Body of pancreas (tissue), 4 donors: ENCODE data around the gene AQP12B. TPM values are rescaled to one million over a fixed set of nuclear protein-coding genes. Genes with fewer than 3 reads are reported as not detected.

ENCODE experiments used
- ATAC-seq: fragments of 150-250 bp; one replicate; pipeline ENCODE4 v1.9.1; 2016
- DNase-seq, 4 donors: peaks; one replicate each; pipeline ENCODE4 v3.0.0-alpha.2; 2019
- H3K27ac ChIP-seq, 4 donors: fragments of 200-600 bp; sonication (generic); 1 replicate in 3 of 4; 2 replicates in 1 of 4; pipeline versions ENCODE4 v1.5.1 to v1.6.1; 2016 to 2019; ENCODE audit warnings: mild to moderate bottlenecking in 1 of 4, mixed read lengths in 1 of 4, moderate library complexity in 1 of 4
- H3K27me3 ChIP-seq, 2 donors: fragments of 200-600 bp; sonication (generic); one replicate each; pipeline ENCODE4 v1.6.0; 2016; ENCODE audit warnings: mild to moderate bottlenecking in 1 of 2
- H3K36me3 ChIP-seq, 2 donors: fragments of 200-600 bp; sonication (generic); replicated peaks in 1 of 2; 2 replicates each; pipeline ENCODE4 v1.5.1; 2016; ENCODE audit warnings: low read depth in 2 of 2; ENCODE audit not compliant: insufficient read depth in 1 of 2
- H3K4me1 ChIP-seq: fragments of 200-600 bp; sonication (generic); one replicate; pipeline ENCODE4 v1.6.0; 2016
- H3K4me3 ChIP-seq, 2 donors: fragments of 200-600 bp; sonication (generic); 1 replicate in 1 of 2; 2 replicates in 1 of 2; pipeline ENCODE4 v1.5.1; 2016 to 2019
- H3K9me3 ChIP-seq, 3 donors: fragments of 200-600 bp; sonication (generic); 1 replicate in 2 of 3; 2 replicates in 1 of 3; pipeline ENCODE4 v1.5.1; 2016
- CTCF ChIP-seq, 7 experiments: fragments of 450-650 bp in 4 of 7; fragments of 200-600 bp in 3 of 7; sonication (generic) in 3 of 7; IDR thresholded peaks; one replicate each; pipeline ENCODE4 v1.5.1; 2016 to 2019; ENCODE audit warnings: antibody characterized with exemption in 7 of 7
- POLR2A ChIP-seq, 3 donors: fragments of 450-650 bp; IDR thresholded peaks; one replicate each; pipeline ENCODE4 v1.6.1; 2016; ENCODE audit warnings: antibody characterized with exemption in 3 of 3, mild to moderate bottlenecking in 2 of 3
- WGBS, 2 donors: methylation state at CpG; one replicate each; pipeline ENCODE4 v1.1.5; 2017; 5-methylcytosine and 5-hydroxymethylcytosine counted together
- intact Hi-C: fragments of 100-400 bp; cut with DNase I; formaldehyde crosslinking; loops from one replicate; pipeline ENCODE4 v1.15.1; 2023
- total RNA-seq, 2 donors: library from RNA; depleted of rRNA; stranded (reverse); fragments of >200 nt; gene quantifications; one replicate each; pipeline ENCODE4 v1.1.0, GENCODE V29; 2016

Gene AQP12B
- total RNA-seq, 2 donors from 2014 or later, result 328 to 392 TPM

- no peak overlapping the region for H3K27ac ChIP-seq
- intact Hi-C loops, result no loop called here
- no peak overlapping the region for H3K4me3 ChIP-seq
- WGBS, 2 donors, result 81 to 90% methylated on average over 2 to 10 of the region's 10 CpGs
- no peaks in the 10 kb centered on the region for H3K4me1 ChIP-seq
- TF ChIP-seq POLR2A (IDR thresholded peaks at IDR 0.05) (no peak), CTCF (IDR thresholded peaks at IDR 0.05) (no peak)
- DNase-seq, result no peak
- peaks cover 0 to 6% of the 10 kb centered on the region in 2 donors for H3K27me3 ChIP-seq
- H3K9me3 ChIP-seq, result no peaks in the 10 kb centered on the region
- H3K36me3 ChIP-seq, result no peaks in the 10 kb centered on the region
- no peak for ATAC-seq
Measured at GRCh38 chr2:240645346-240645745, 37.3 kb downstream of the AQP12B start.

- Histone ChIP-seq H3K27ac (no peak overlapping the region), H3K9me3 (no peaks in the 10 kb centered on the region), H3K36me3 (no peaks in the 10 kb centered on the region), H3K27me3 (peaks cover 0 to 6% of the 10 kb centered on the region in 2 donors), H3K4me1 (no peaks in the 10 kb centered on the region), H3K4me3 (no peak overlapping the region)
- DNase-seq (no peak), ATAC-seq (no peak)
- WGBS, 2 donors, result 44 to 52% methylated on average over 6 to 8 of the region's 8 CpGs
- no peak for TF ChIP-seq CTCF (IDR thresholded peaks at IDR 0.05)
- TF ChIP-seq POLR2A (IDR thresholded peaks at IDR 0.05), result no peak
- intact Hi-C loops, result no loop called here
Measured at GRCh38 chr2:240644859-240645301, 37.8 kb downstream of the AQP12B start.

DNA sequence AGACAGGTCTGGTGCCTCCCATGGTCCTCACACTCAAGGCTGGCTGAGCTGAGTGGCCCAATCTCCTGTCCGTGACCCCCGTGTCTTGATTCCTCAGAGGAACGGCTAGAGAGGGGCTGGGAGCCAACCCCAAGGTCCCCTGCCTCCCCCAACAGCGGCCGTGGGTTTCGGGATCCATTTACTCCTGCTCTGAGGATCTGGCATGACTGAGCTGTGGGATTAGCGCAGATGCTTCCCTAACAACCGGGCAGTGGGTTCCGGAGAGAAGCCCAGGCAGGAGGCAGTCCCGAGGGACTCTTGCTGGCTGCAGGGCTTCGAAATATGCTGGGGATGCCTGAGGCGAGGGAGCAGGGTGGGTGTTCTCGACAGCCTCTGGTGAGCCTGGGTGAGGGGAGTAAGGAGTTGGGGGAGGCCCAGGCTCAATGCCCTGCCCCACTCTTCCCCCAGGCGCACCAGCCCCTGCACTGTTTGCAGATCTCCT is 38.5 kb downstream of the AQP12B start:
- Histone ChIP-seq H3K36me3 (no peaks in the 10 kb centered on the region), H3K27ac (no peak overlapping the region), H3K4me3 (no peak overlapping the region), H3K4me1 (no peaks in the 10 kb centered on the region), H3K9me3 (no peaks in the 10 kb centered on the region), H3K27me3 (peaks cover 0 to 3% of the 10 kb centered on the region in 2 donors)
- ATAC-seq (no peak), DNase-seq (no peak)
- intact Hi-C loops, result no loop called here
- no peak for TF ChIP-seq CTCF (IDR thresholded peaks at IDR 0.05)
- WGBS, 2 donors, result 53 to 56% methylated on average over 8 to 14 of the region's 14 CpGs

GRCh38 chr2:240643811-240644150 is 38.9 kb downstream of the AQP12B start:
- no peaks in the 10 kb centered on the region for H3K4me1 ChIP-seq
- no peak overlapping the region for H3K4me3 ChIP-seq
- intact Hi-C loops, result no loop called here
- H3K27me3 ChIP-seq, result peaks cover 0 to 3% of the 10 kb centered on the region in 2 donors
- H3K9me3 ChIP-seq, result no peaks in the 10 kb centered on the region
- no peaks in the 10 kb centered on the region for H3K36me3 ChIP-seq
- ATAC-seq, result no peak
- TF ChIP-seq POLR2A (IDR thresholded peaks at IDR 0.05), result no peak
- TF ChIP-seq CTCF (IDR thresholded peaks at IDR 0.05), result no peak
- 60 to 80% methylated on average over 7 to 15 of the region's 15 CpGs for WGBS, 2 donors
- no peak overlapping the region for H3K27ac ChIP-seq
- DNase-seq, result no peak

GRCh38 chr2:240643093-240643810 is 39.4 kb downstream of the AQP12B start:
- H3K27ac ChIP-seq, result no peak overlapping the region
- H3K9me3 ChIP-seq, result no peaks in the 10 kb centered on the region
- WGBS, 2 donors, result 54 to 70% methylated on average over 9 to 13 of the region's 13 CpGs
- no peak overlapping the region for H3K4me3 ChIP-seq
- peaks cover 0 to 2% of the 10 kb centered on the region in 2 donors for H3K27me3 ChIP-seq
- TF ChIP-seq POLR2A (IDR thresholded peaks at IDR 0.05) (no peak), CTCF (IDR thresholded peaks at IDR 0.05) (no peak)
- intact Hi-C loops, result no loop called here
- H3K4me1 ChIP-seq, result no peaks in the 10 kb centered on the region
- H3K36me3 ChIP-seq, result no peaks in the 10 kb centered on the region
- ATAC-seq, result no peak
- DNase-seq, result peak in 1 of 4 donors; percentile 8
